ENCODE results near the gene CHRM1.
A peak's percentile ranks its signal among the peaks of the same experiment; 100 is the strongest.
"Not testable (repeated sequence)": the region's sequence is repeated elsewhere in the genome, so short reads cannot be mapped to it uniquely, and the experiment has no call there.

Gene CHRM1

DNA sequence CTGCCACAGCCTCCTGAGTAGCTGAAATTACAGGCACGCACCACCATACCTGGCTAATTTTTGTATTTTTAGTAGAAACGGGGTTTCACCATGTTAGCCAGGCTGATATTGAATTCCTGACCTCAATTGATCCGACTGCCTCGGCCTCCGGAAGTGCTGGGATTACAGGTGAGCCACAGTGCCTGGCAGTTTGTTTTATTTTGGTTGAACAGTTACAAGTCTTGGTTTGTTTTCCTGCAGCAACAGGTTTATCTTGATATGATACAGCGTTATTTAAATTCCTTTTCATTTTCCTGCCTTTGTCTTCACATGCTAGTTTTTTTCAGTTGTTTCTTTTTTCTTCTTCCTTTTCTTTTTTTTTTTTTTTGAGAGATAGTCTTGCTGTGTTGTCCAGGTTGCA, 44.5 kb downstream of the CHRM1 start:
- H3K4me3 ChIP-seq (ENCODE audit: low read depth, low read length) = no peak overlapping the region
- no peak for DNase-seq (ENCODE audit: low read depth)
- TF ChIP-seq, protein P1, sequence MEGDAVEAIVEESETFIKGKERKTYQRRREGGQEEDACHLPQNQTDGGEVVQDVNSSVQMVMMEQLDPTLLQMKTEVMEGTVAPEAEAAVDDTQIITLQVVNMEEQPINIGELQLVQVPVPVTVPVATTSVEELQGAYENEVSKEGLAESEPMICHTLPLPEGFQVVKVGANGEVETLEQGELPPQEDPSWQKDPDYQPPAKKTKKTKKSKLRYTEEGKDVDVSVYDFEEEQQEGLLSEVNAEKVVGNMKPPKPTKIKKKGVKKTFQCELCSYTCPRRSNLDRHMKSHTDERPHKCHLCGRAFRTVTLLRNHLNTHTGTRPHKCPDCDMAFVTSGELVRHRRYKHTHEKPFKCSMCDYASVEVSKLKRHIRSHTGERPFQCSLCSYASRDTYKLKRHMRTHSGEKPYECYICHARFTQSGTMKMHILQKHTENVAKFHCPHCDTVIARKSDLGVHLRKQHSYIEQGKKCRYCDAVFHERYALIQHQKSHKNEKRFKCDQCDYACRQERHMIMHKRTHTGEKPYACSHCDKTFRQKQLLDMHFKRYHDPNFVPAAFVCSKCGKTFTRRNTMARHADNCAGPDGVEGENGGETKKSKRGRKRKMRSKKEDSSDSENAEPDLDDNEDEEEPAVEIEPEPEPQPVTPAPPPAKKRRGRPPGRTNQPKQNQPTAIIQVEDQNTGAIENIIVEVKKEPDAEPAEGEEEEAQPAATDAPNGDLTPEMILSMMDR (IDR thresholded peaks at IDR 0.05; ENCODE audit: insufficient read depth, low read depth, low read length, missing control alignments) = no peak

DNA sequence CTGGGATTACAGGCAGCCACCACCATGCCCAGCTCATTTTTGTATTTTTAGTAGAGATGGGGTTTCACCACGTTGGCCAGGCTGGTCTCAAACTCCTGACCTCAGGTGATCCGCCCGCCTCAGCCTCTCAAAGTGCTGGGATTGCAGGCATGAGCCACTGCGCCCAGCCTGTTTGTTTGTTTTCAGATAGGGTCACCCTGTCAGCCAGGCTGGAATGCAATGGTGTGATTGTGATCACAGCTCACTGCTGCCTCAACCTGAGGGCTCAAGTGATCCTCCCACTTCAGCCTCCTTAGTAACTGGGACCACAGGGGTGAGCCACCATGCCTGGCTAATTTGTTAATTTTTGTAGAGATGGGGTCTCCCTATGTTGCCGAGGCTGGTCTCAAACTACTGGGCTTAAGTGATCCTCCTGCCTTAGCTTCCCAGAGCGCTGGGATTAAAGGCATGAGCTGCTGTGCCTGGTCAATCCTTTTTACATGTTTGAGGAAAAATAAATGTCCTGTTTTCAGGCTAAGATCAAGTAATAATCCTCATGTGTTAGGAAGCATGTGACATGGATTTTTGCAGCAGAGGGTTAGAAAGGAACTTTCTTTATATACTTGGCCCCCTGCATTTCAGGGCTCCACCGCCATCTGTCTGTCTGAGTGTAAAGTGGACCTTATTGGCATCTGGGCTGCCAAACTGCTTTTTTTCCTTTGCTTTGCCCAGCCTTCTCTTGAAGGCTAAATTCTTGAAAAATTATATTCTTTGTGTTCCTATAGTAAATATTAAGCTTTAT, 45.3 kb downstream of the CHRM1 start:
- no peak overlapping the region for H3K4me3 ChIP-seq (ENCODE audit: low read depth, low read length)
- no peak for DNase-seq (ENCODE audit: low read depth)
- TF ChIP-seq, protein P1 (IDR thresholded peaks at IDR 0.05; ENCODE audit: insufficient read depth, low read depth, low read length, missing control alignments) = no peak

DNA sequence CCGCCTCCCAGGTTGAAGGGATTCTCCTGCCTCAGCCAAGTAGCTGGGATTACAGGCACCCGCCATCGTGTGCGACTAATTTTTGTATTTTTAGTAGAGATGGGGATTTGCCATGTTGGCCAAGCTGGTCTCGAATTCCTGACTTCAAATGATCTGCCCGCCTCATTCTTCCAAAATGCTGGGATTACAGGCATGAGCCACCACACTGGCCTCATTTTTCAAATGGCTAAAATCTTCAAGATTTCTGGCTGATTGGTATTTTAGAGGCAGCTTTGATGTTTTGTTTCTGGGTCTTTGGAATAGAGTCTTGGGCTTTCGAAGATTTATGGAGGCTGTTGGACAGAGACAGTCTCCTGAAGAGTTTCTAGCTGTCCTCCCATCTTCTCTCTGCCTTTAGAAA, 46.3 kb downstream of the CHRM1 start:
- TF ChIP-seq, protein P1 (IDR thresholded peaks at IDR 0.05; ENCODE audit: insufficient read depth, low read depth, low read length, missing control alignments) = no peak
- no peak overlapping the region for H3K4me3 ChIP-seq (ENCODE audit: low read depth, low read length)
- no peak for DNase-seq (ENCODE audit: low read depth)

DNA sequence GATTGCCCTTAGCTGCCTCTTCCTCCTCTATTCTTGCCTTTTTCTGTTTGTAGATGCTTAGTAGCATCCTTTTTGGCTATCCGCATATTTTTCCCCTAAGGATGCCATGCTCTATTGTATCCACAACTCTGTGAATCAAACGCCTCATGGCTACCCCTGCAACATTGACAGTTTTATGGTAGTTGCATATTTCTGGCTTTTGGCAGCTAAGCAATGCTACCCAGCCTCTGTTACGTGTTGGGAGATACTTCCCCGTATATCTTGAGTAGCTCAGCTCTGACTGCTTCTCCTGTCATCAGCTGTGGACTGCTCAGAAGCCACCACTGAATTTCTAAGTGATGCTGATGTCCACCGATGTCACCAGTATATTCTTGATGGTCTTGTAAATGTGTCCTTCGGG, 55.5 kb downstream of the CHRM1 start:
- TF ChIP-seq, protein P1 (IDR thresholded peaks at IDR 0.05; ENCODE audit: insufficient read depth, low read depth, low read length, missing control alignments) = no peak
- no peak for DNase-seq (ENCODE audit: low read depth)
- H3K4me3 ChIP-seq (ENCODE audit: low read depth, low read length) = no peak overlapping the region

DNA sequence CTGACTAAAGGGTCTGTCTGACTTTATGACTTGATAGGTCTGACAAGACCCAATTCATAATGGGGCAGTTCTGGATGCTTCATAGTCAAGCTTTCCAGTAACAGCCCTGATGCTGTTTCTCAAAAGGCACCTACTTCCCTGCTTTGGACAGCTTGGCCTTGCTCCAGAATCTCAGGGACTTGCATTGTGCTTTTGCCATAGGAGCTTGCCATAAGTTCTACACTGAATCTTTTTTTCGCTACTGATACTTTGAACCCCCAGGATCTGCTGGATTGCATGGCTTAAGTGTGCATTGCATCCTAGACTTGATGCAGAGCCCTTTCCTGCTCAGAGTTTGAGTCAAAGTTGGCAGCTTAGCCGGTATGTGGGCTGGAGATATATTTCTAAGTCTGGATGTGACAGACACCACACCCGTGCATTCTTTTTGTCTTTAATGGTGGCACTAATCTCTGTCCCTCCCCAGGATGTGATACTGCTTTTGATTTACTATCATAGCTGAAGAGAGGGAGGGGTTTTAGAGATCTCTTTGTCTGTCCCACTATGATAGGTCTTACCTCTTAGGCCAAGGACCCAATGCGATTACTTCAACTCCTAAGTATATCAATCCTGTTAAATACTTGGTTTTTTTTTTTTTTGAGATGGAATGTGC, 57.4 kb downstream of the CHRM1 start:
- TF ChIP-seq, protein P1 (IDR thresholded peaks at IDR 0.05; ENCODE audit: insufficient read depth, low read depth, low read length, missing control alignments) = no peak

DNA sequence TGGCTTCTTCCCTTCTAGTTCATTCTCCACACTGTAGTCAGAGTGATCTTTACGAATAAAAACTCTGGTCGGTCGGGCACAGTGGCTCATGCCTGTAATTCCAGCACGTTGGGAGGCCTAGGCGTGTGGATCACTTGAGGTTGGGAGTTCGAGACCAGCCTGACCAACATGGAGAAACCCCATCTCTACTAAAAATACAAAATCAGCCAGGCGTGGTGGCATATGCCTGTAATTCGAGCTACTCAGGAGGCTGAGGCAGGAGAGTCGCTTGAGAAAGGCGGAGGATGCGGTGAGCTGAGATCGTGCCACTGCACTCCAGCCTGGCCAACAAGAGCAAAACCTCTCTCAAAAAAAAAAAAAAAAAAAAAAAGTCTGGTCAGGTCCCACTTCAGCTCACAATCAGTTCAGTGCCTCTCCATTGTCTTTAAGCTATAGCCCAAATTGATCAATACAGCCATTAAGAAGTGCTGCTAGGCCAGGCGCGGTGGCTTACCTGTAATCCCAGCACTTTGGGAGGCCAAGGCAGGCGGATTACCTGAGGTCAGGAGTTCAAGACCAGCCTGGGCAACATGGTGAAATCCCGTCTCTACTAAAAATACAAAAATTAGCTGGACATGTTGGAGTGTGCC, 59.5 kb downstream of the CHRM1 start:
- H3K4me3 ChIP-seq (ENCODE audit: low read depth, low read length); DNase-seq (ENCODE audit: low read depth): not testable (repeated sequence)

More for the DNA sequence above, 57.4 kb downstream of the CHRM1 start:
- no peak for DNase-seq (ENCODE audit: low read depth)
- no peak overlapping the region for H3K4me3 ChIP-seq (ENCODE audit: low read depth, low read length)

DNA sequence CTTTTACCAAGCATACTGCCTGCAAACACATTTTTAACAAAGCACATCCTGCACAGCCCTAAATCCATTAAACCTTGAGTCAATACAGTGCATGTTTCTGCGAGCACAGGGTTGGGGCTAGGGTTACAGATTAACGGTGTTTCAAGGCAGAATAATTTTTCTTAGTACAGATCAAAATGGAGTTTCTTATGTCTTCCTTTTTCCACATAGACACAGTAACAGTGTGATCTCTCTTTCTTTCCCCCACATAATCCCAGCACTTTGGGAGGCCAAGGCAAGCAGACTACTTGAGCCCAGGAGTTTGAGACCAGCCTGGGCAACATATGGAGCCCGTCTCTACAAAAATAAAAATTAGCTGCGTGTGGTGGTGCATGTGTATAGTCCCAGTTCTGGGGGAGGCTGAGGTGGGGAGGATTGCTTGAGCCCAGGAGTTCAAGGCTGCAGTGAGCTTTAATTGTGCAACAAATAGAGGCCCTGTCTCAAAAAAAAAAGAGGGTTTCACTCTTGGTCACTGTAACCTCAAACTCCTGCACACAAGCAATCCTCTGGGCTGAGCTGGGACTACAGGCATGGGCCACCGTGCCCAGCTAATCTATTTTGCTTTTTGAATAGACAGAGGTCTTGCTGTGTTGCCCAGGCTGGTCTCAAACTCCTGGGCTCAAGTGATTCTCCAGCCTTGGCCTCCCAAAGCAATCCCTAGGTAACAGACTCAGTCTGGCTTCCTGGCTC, 60.2 kb downstream of the CHRM1 start:
- TF ChIP-seq, protein P1 (IDR thresholded peaks at IDR 0.05; ENCODE audit: insufficient read depth, low read depth, low read length, missing control alignments) = no peak
- peak; percentile 67 for DNase-seq (ENCODE audit: low read depth)
- H3K4me3 ChIP-seq (ENCODE audit: low read depth, low read length) = no peak overlapping the region

DNA sequence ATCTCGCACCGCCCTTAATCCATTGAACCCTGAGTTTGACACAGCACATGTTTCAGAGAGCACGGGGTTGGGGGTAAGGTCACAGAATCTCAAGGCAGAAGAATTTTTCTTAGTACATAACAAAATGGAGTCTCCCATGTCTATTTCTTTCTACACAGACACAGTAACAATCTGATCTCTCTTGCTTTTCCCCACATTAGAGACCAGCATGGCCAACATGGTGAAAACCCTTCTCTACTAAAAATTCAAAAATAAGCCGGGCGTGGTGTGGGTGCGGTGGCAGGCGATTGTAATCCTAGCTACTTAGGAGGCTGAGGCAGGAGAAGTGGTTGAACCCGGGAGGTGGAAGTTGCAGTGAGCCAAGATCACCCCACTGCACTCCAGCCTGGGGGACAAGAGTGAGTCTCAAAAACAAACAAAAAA, 61.9 kb downstream of the CHRM1 start:
- not testable (repeated sequence) for DNase-seq (ENCODE audit: low read depth); H3K4me3 ChIP-seq (ENCODE audit: low read depth, low read length)

All from GM12865 (cell line).